Uterus (tissue), 4 donors: ENCODE data around the gene KLF5. TPM values are rescaled to one million over a fixed set of nuclear protein-coding genes. Genes with fewer than 3 reads are reported as not detected.
"Not testable (repeated sequence)": the region's sequence is repeated elsewhere in the genome, so short reads cannot be mapped to it uniquely, and the experiment has no call there.

ENCODE experiments used
- DNase-seq, 2 donors: peaks; one replicate each; pipeline ENCODE4 v3.0.0-alpha.2; 2019 to 2020
- H3K27ac ChIP-seq, 2 donors: fragments of 200-600 bp; sonication (generic); 1 replicate in 1 of 2; 2 replicates in 1 of 2; pipeline ENCODE4 v1.5.1; 2016 to 2018
- H3K27me3 ChIP-seq, 2 donors: fragments of 200-600 bp; sonication (generic); one replicate each; pipeline ENCODE4 v1.5.1; 2018 to 2019; ENCODE audit warnings: control low read depth in 1 of 2
- H3K36me3 ChIP-seq, 2 donors: fragments of 200-600 bp; sonication (generic); one replicate each; pipeline ENCODE4 v1.5.1; 2019; ENCODE audit warnings: control low read depth in 1 of 2
- H3K4me1 ChIP-seq, 2 donors: fragments of 200-600 bp; sonication (generic); one replicate each; pipeline ENCODE4 v1.5.1; 2018 to 2019; ENCODE audit warnings: control low read depth in 1 of 2
- H3K4me3 ChIP-seq, 2 donors: fragments of 200-600 bp; sonication (generic); 1 replicate in 1 of 2; 2 replicates in 1 of 2; pipeline ENCODE4 v1.5.1; 2018 to 2019; ENCODE audit warnings: mild to moderate bottlenecking in 1 of 2
- H3K9me3 ChIP-seq, 2 donors: fragments of 200-600 bp; sonication (generic); one replicate each; pipeline ENCODE4 v1.5.1; 2019; ENCODE audit warnings: control low read depth in 1 of 2
- CTCF ChIP-seq, 4 experiments: fragments of 200-600 bp in 2 of 4; fragments of 450-650 bp in 2 of 4; sonication (generic) in 2 of 4; IDR thresholded peaks; one replicate each; pipeline ENCODE4 v1.5.1; 2016 to 2019; ENCODE audit warnings: antibody characterized with exemption in 4 of 4, mild to moderate bottlenecking in 2 of 4, moderate library complexity in 1 of 4
- POLR2A ChIP-seq, 2 donors: fragments of 450-650 bp; IDR thresholded peaks; one replicate each; pipeline ENCODE4 v1.6.1; 2016; ENCODE audit warnings: antibody characterized with exemption in 2 of 2, mild to moderate bottlenecking in 1 of 2, moderate library complexity in 1 of 2
- intact Hi-C: fragments of 100-400 bp; cut with DNase I; formaldehyde crosslinking; loops from one replicate; pipeline ENCODE4 v1.15.1; 2023; ENCODE audit warnings: low total_unique reads
- total RNA-seq, 4 donors: library from RNA; depleted of rRNA in 3 of 4; stranded (reverse); fragments of >200 nt in 3 of 4; gene quantifications; one replicate each; pipeline versions ENCODE4 v1.1.0 to v1.2.4, GENCODE V29; 2014 to 2023
- donor health status: DM: yes; HTN: yes; CAD: no.

The KLF5 gene
- total RNA-seq, 4 donors from 2014 or later, result 0.77 to 10.7 (median 5.7) TPM

- no peaks in the 10 kb centered on the region for H3K9me3 ChIP-seq
- no peak overlapping the region for H3K27ac ChIP-seq
- H3K36me3 ChIP-seq, result no peaks in the 10 kb centered on the region
- no peak for TF ChIP-seq CTCF (IDR thresholded peaks at IDR 0.05)
- TF ChIP-seq POLR2A (IDR thresholded peaks at IDR 0.05), result no peak
- DNase-seq, result no peak
- H3K4me1 ChIP-seq, result no peaks in the 10 kb centered on the region
- H3K27me3 ChIP-seq, result no peaks in the 10 kb centered on the region
- H3K4me3 ChIP-seq, result no peak overlapping the region
- intact Hi-C loops, result no loop called here
These were observed 20.7 kb upstream of the KLF5 start for GRCh38 chr13:73038064-73038463.

DNA sequence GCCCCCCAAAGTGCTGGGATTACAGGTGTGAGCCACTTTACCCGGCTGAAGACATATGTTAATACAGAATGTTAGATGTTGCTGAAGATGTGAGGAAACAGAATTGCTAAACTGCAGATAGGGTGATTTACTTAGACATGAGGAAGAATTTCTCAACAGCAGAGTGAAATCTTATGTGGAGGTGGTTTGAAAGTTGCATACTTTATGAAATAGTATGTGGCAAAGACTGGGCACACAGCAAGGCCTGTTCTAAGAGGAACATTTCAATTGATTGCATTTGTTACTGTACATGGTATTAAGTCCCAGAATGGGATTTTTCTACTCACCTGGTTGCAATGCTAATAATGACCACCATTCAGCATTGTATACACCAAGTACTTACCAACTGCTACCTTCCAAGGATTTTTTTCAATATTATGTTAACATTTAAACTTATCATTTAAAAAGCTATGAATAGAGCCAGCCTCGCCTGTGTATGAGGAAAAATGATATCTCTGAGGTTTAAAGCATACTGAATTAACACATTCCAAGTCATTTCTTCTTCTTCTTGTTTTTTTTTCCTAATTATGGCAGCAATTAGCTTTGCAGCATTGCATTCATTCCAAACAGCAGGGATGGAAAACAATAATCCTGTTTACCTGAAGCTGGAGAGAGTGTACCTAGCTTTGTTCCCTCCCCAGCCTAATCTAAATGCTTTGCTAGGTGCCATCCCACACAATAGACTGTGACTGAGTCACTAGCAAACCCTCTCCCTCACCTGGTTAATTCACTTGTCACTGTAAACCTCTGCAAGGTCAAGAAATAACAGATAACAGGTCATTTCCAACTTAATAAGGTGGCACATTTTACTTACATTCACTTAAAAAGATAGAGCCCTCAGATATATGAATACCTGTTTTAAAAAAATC, 19.4 kb upstream of the KLF5 start:
- no peak for DNase-seq
- Histone ChIP-seq H3K27ac (no peak overlapping the region), H3K27me3 (no peaks in the 10 kb centered on the region), H3K9me3 (no peaks in the 10 kb centered on the region), H3K4me3 (no peak overlapping the region), H3K4me1 (no peaks in the 10 kb centered on the region), H3K36me3 (no peaks in the 10 kb centered on the region)
- TF ChIP-seq CTCF (IDR thresholded peaks at IDR 0.05), result no peak
- intact Hi-C loops, result no loop called here

DNA sequence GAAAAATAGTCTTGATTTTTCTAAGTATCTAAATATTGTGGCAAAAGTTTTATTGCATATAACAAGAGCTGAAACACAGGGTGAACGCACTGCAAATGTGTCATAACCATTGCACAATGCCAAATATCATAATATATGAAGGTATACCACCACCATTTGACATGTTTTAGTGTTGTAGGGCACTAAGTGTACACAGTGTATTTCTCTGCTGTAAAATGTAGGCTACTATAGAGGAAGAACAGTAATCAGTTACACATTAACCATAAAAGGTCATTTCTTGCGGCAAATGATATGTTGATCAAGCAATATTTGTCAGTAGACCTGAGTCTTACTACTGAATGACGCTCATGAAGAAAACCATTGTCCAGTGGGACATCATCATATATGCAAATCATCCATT, 18.3 kb upstream of the KLF5 start:
- H3K9me3 ChIP-seq, result no peaks in the 10 kb centered on the region
- H3K27ac ChIP-seq, result no peak overlapping the region
- no peaks in the 10 kb centered on the region for H3K4me1 ChIP-seq
- H3K4me3 ChIP-seq, result no peak overlapping the region
- H3K36me3 ChIP-seq, result no peaks in the 10 kb centered on the region
- TF ChIP-seq CTCF (IDR thresholded peaks at IDR 0.05) (no peak), POLR2A (IDR thresholded peaks at IDR 0.05) (no peak)
- H3K27me3 ChIP-seq, result no peaks in the 10 kb centered on the region
- intact Hi-C loops, result no loop called here
- no peak for DNase-seq

GRCh38 chr13:73040968-73041596, 17.7 kb upstream of the KLF5 start:
- TF ChIP-seq CTCF (IDR thresholded peaks at IDR 0.05), result no peak
- no peak for TF ChIP-seq POLR2A (IDR thresholded peaks at IDR 0.05)
- Histone ChIP-seq H3K4me3 (no peak overlapping the region), H3K27me3 (no peaks in the 10 kb centered on the region), H3K36me3 (no peaks in the 10 kb centered on the region), H3K27ac (no peak overlapping the region), H3K4me1 (no peaks in the 10 kb centered on the region), H3K9me3 (no peaks in the 10 kb centered on the region)
- intact Hi-C loops, result no loop called here
- DNase-seq, result no peak

GRCh38 chr13:73045031-73045430, 13.8 kb upstream of the KLF5 start:
- intact Hi-C loops, result no loop called here
- H3K27ac ChIP-seq, result no peak overlapping the region
- H3K4me3 ChIP-seq, result no peak overlapping the region
- H3K27me3 ChIP-seq, result no peaks in the 10 kb centered on the region
- DNase-seq, result no peak
- H3K9me3 ChIP-seq, result no peaks in the 10 kb centered on the region
- no peaks in the 10 kb centered on the region for H3K36me3 ChIP-seq
- H3K4me1 ChIP-seq, result no peaks in the 10 kb centered on the region
- TF ChIP-seq CTCF (IDR thresholded peaks at IDR 0.05) (no peak), POLR2A (IDR thresholded peaks at IDR 0.05) (no peak)

DNA sequence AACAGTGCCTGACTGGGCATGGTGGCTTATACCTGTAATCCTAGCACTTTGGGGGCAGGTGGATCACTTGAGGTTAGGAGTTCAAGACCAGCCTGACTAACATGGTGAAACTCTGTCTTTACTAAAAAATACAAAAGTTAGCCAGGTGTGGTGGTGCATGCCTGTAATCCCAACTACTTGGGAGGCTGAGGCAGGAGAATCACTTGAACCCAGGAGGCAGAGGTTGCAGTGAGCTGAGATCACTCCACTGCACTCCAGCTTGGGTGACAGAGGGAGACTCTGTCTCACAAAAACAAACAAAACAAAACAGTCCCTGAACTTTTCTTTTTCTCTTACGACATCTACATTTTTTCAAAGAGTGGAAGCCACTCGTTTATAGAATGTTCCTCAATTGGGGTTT, 10.2 kb upstream of the KLF5 start:
- DNase-seq, H3K9me3 ChIP-seq, H3K4me1 ChIP-seq, H3K4me3 ChIP-seq, H3K36me3 ChIP-seq, H3K27ac ChIP-seq, intact Hi-C loops, H3K27me3 ChIP-seq: not testable (repeated sequence)
